Type B pancreatic cell (in vitro differentiated cells): ENCODE results near the gene ZSWIM6. TPM values are rescaled to one million over a fixed set of nuclear protein-coding genes. Genes with fewer than 3 reads are reported as not detected.

ENCODE experiments used
- DNase-seq: peaks from one replicate; pipeline ENCODE4 v3.0.0; 2021; ENCODE audit warnings: mixed read lengths; ENCODE audit not compliant: unreplicated experiment; ENCODE audit errors: extremely low spot score
- H3K27ac Mint-ChIP-seq: 2 replicates; pipeline ENCODE4 v1.8.0; 2021; ENCODE audit warnings: mild to moderate bottlenecking, mixed read lengths
- H3K27me3 Mint-ChIP-seq: 2 replicates; pipeline ENCODE4 v1.8.0; 2021; ENCODE audit warnings: mixed read lengths
- H3K36me3 Mint-ChIP-seq: 2 replicates; pipeline ENCODE4 v1.8.0; 2021; ENCODE audit warnings: mixed read lengths
- H3K4me1 Mint-ChIP-seq: one replicate; pipeline ENCODE4 v1.8.0; 2021; ENCODE audit warnings: mixed read lengths; ENCODE audit not compliant: unreplicated experiment
- H3K4me3 Mint-ChIP-seq: 2 replicates; pipeline ENCODE4 v1.8.0; 2021; ENCODE audit warnings: mild to moderate bottlenecking, mixed read lengths
- H3K9me3 Mint-ChIP-seq: 2 replicates; pipeline ENCODE4 v1.8.0; 2021; ENCODE audit warnings: mixed read lengths
- CTCF ChIP-seq: fragments of 200-600 bp; sonication (generic); conservative IDR thresholded peaks from 2 replicates; pipeline ENCODE4 v1.5.0; 2021; ENCODE audit warnings: antibody characterized with exemption, mild to moderate bottlenecking
- total RNA-seq: library from RNA; stranded (reverse); gene quantifications from 2 replicates; pipeline ENCODE4 v1.2.1, GENCODE V29; 2021; ENCODE audit warnings: low replicate concordance

Gene ZSWIM6
- total RNA-seq, 1 donor from 2014 or later: 24.6 TPM

- H3K36me3 Mint-ChIP-seq: peaks cover 27% of the 10 kb centered on the region
- no peaks in the 10 kb centered on the region for H3K27me3 Mint-ChIP-seq
- no peak overlapping the region for H3K27ac Mint-ChIP-seq
- H3K9me3 Mint-ChIP-seq: no peaks in the 10 kb centered on the region
- no peak for TF ChIP-seq CTCF
- no peak for DNase-seq
- H3K4me1 Mint-ChIP-seq: peaks cover 13% of the 10 kb centered on the region
- H3K4me3 Mint-ChIP-seq: no peak overlapping the region
Observed at GRCh38 chr5:61371474-61371873, 39.4 kb downstream of the ZSWIM6 start.

GRCh38 chr5:61379677-61380076 is 47.6 kb downstream of the ZSWIM6 start:
- no peaks in the 10 kb centered on the region for H3K27me3 Mint-ChIP-seq
- no peak for TF ChIP-seq CTCF
- peak overlapping the region; percentile 55 for H3K27ac Mint-ChIP-seq
- peaks cover 27% of the 10 kb centered on the region for H3K36me3 Mint-ChIP-seq
- no peak overlapping the region for H3K4me3 Mint-ChIP-seq
- H3K4me1 Mint-ChIP-seq: peaks cover 4% of the 10 kb centered on the region
- no peak for DNase-seq
- H3K9me3 Mint-ChIP-seq: no peaks in the 10 kb centered on the region

GRCh38 chr5:61381968-61382367 is 49.9 kb downstream of the ZSWIM6 start:
- Mint-ChIP-seq H3K36me3 (peaks cover 18% of the 10 kb centered on the region), H3K4me1 (peaks cover 19% of the 10 kb centered on the region), H3K27me3 (no peaks in the 10 kb centered on the region), H3K9me3 (no peaks in the 10 kb centered on the region), H3K4me3 (no peak overlapping the region), H3K27ac (no peak overlapping the region)
- TF ChIP-seq CTCF: no peak
- DNase-seq: no peak

GRCh38 chr5:61385627-61386026 is 53.6 kb downstream of the ZSWIM6 start:
- DNase-seq: no peak
- Mint-ChIP-seq H3K4me3 (no peak overlapping the region), H3K9me3 (no peaks in the 10 kb centered on the region), H3K27me3 (no peaks in the 10 kb centered on the region), H3K27ac (no peak overlapping the region), H3K36me3 (peaks cover under 1% of the 10 kb centered on the region), H3K4me1 (peaks cover 28% of the 10 kb centered on the region)
- TF ChIP-seq CTCF: no peak

GRCh38 chr5:61386045-61386800 is 54.2 kb downstream of the ZSWIM6 start:
- no peak for DNase-seq
- Mint-ChIP-seq H3K27me3 (no peaks in the 10 kb centered on the region), H3K27ac (no peak overlapping the region), H3K4me3 (no peak overlapping the region), H3K36me3 (no peaks in the 10 kb centered on the region), H3K4me1 (peaks cover 28% of the 10 kb centered on the region), H3K9me3 (no peaks in the 10 kb centered on the region)
- no peak for TF ChIP-seq CTCF
